Measurements from ENCODE around the gene C17orf78.

GRCh38 chr17:37413875-37414519, 38.2 kb downstream of the C17orf78 start:
- peak; percentile 29 to 32 for TF ChIP-seq CTCF (conservative IDR thresholded peaks at IDR 0.05 in 1 of 2, IDR thresholded peaks at IDR 0.05 in 1 of 2; ENCODE audit: extremely low read depth in 1 of 2, insufficient read depth in 1 of 2, low read depth in 1 of 2, low read length in 2 of 2)
- TF ChIP-seq EZH2 (IDR thresholded peaks at IDR 0.05; ENCODE audit: borderline replicate concordance, low read length) = no peak

Measured in mammary epithelial cell (primary cell).